ENCODE data around the gene CDC42SE2. TPM values are rescaled to one million over a fixed set of nuclear protein-coding genes. Genes with fewer than 3 reads are reported as not detected.

The CDC42SE2 gene
- total RNA-seq, 1 experiment from 2014 or later, result 32.8 TPM

- H3K4me2 ChIP-seq, result no peak overlapping the region
- H3K4me1 ChIP-seq (replicated peaks; ENCODE audit: insufficient read depth), result peaks cover 8% of the 10 kb centered on the region; the same call in 1 of the 2 replicates
- H2AFZ ChIP-seq, result no peak overlapping the region
- H4K20me1 ChIP-seq (ENCODE audit: insufficient read depth), result no peaks in the 10 kb centered on the region; the same call in 1 of the 2 replicates
- 0 out of 2 replicates have a peak, but pooled peaks cover 2% of the 10 kb centered on the region for H3K79me2 ChIP-seq (ENCODE audit: low read depth)
- H3K9me3 ChIP-seq (ENCODE audit: insufficient read depth, low read depth), result no peaks in the 10 kb centered on the region
- no peaks in the 10 kb centered on the region for H3K27me3 ChIP-seq (ENCODE audit: insufficient read depth, low read depth)
- H3K4me3 ChIP-seq, result no peak overlapping the region
- H3F3A ChIP-seq (ENCODE audit: insufficient read depth, low read depth), result peaks cover 23% of the 10 kb centered on the region; the same call in 1 of the 2 replicates
- DNase-seq, result peak; percentile 19 to 60
- H3K9me2 ChIP-seq (ENCODE audit: insufficient read depth), result no peaks in the 10 kb centered on the region
- CTCF ChIA-PET, result interaction anchor here (0.6 kb wide), 1 partner anchor 107 kb away, joined by 4 read pairs; no protein-coding TSS in a partner anchor
- no peak for TF ChIP-seq EZH2 (IDR thresholded peaks at IDR 0.05; ENCODE audit: low read depth)
- TF ChIP-seq CTCF (conservative IDR thresholded peaks at IDR 0.05), result peak; percentile 69
- H3K27ac ChIP-seq, result no peak overlapping the region
- POLR2A ChIA-PET (ENCODE audit: unreplicated experiment), result interaction anchor here (0.7 kb wide), 1 partner anchor 119 kb away, joined by 3 read pairs; the partner anchor contains the start of gene CDC42SE2
- no peaks in the 10 kb centered on the region for H3K36me3 ChIP-seq (ENCODE audit: low read depth)
- intact Hi-C loops (cut with micrococcal nuclease; ENCODE audit: unreplicated experiment), result loop anchor here (2.0 kb wide), 1 partner anchor 118 kb away; the partner anchor contains the start of gene CDC42SE2
- BruUV-seq (replicated peaks), result no TSS peak
These were observed 118.8 kb downstream of the CDC42SE2 start for GRCh38 chr5:131382407-131383395.

- Histone ChIP-seq H3K4me1 (replicated peaks; ENCODE audit: insufficient read depth) (peaks cover 8% of the 10 kb centered on the region; the same call in 1 of the 2 replicates), H3F3A (ENCODE audit: insufficient read depth, low read depth) (peaks cover 25% of the 10 kb centered on the region; the same call in 1 of the 2 replicates), H3K9me3 (ENCODE audit: insufficient read depth, low read depth) (no peaks in the 10 kb centered on the region), H4K20me1 (ENCODE audit: insufficient read depth) (no peaks in the 10 kb centered on the region), H3K4me2 (no peak overlapping the region), H3K27me3 (ENCODE audit: insufficient read depth, low read depth) (no peaks in the 10 kb centered on the region), H3K4me3 (no peak overlapping the region), H3K79me2 (ENCODE audit: low read depth) (0 out of 2 replicates have a peak, but pooled peaks cover 2% of the 10 kb centered on the region), H2AFZ (no peak overlapping the region), H3K36me3 (ENCODE audit: low read depth) (no peaks in the 10 kb centered on the region), H3K9me2 (ENCODE audit: insufficient read depth) (no peaks in the 10 kb centered on the region), H3K27ac (no peak overlapping the region)
- no peak for DNase-seq
- ChIA-PET CTCF (no interaction called here), POLR2A (ENCODE audit: unreplicated experiment) (no interaction called here)
- TF ChIP-seq EZH2 (IDR thresholded peaks at IDR 0.05; ENCODE audit: low read depth) (no peak), CTCF (conservative IDR thresholded peaks at IDR 0.05) (no peak)
- intact Hi-C loops (cut with micrococcal nuclease; ENCODE audit: unreplicated experiment), result no loop called here
- no TSS peak for BruUV-seq (replicated peaks)
These were observed 120.3 kb downstream of the CDC42SE2 start for GRCh38 chr5:131384173-131384572.

- Histone ChIP-seq H3K4me1 (replicated peaks; ENCODE audit: insufficient read depth) (peaks cover 8% of the 10 kb centered on the region; the same call in 1 of the 2 replicates), H3K9me3 (ENCODE audit: insufficient read depth, low read depth) (no peaks in the 10 kb centered on the region), H4K20me1 (ENCODE audit: insufficient read depth) (no peaks in the 10 kb centered on the region), H3F3A (ENCODE audit: insufficient read depth, low read depth) (peaks cover 25% of the 10 kb centered on the region; the same call in 1 of the 2 replicates), H3K79me2 (ENCODE audit: low read depth) (0 out of 2 replicates have a peak, but pooled peaks cover 2% of the 10 kb centered on the region), H2AFZ (no peak overlapping the region), H3K27ac (no peak overlapping the region), H3K4me3 (no peak overlapping the region), H3K9me2 (ENCODE audit: insufficient read depth) (no peaks in the 10 kb centered on the region), H3K4me2 (no peak overlapping the region), H3K27me3 (ENCODE audit: insufficient read depth, low read depth) (no peaks in the 10 kb centered on the region), H3K36me3 (ENCODE audit: low read depth) (0 out of 2 replicates have a peak, but pooled peaks cover 4% of the 10 kb centered on the region)
- intact Hi-C loops (cut with micrococcal nuclease; ENCODE audit: unreplicated experiment), result no loop called here
- TF ChIP-seq CTCF (conservative IDR thresholded peaks at IDR 0.05), result no peak
- ChIA-PET CTCF (interaction anchor here (0.6 kb wide), 1 partner anchor 222 kb away, joined by 6 read pairs; no protein-coding TSS in a partner anchor), POLR2A (ENCODE audit: unreplicated experiment) (no interaction called here)
- no peak for DNase-seq
- BruUV-seq (replicated peaks), result no TSS peak
These were observed 120.9 kb downstream of the CDC42SE2 start for GRCh38 chr5:131384616-131385214.

Data from PC-9 (cell line).